ENCODE measurements around the gene KRT2. TPM values are rescaled to one million over a fixed set of nuclear protein-coding genes. Genes with fewer than 3 reads are reported as not detected.

Gene KRT2
- total and polyA plus RNA-seq, 2 donors (not counting 1 experiment from before 2014, with no cell fraction given): 0.04 TPM; not detected in 1

GRCh38 chr12:52648012-52648550, 3.9 kb downstream of the KRT2 start:
- Mint-ChIP-seq H3K27ac (no peak overlapping the region), H3K4me3 (no peak overlapping the region), H3K4me1 (no peaks in the 10 kb centered on the region), H3K9me3 (ENCODE audit: insufficient read depth) (no peaks in the 10 kb centered on the region), H3K27me3 (peaks cover 7% of the 10 kb centered on the region)
- no peaks in the 10 kb centered on the region for H3K4me1 ChIP-seq (ENCODE audit: control insufficient read depth in 2 of 2, insufficient read depth in 2 of 2, low read length in 2 of 2)
- no peak overlapping the region for H2AFZ ChIP-seq (ENCODE audit: insufficient read depth, low read depth, low read length, poor library complexity, severe bottlenecking)
- no peak for TF ChIP-seq EZH2 (IDR thresholded peaks at IDR 0.05; ENCODE audit: borderline replicate concordance, insufficient read depth, low read depth, low read length, poor library complexity, severe bottlenecking)
- POLR2A ChIA-PET: no interaction called here
- no peak overlapping the region for H3K27ac ChIP-seq (ENCODE audit: low read length in 2 of 2)
- H3K79me2 ChIP-seq (ENCODE audit: control insufficient read depth, insufficient read depth, low read length): no peaks in the 10 kb centered on the region
- peaks cover 0 to 3% (median 0%) of the 10 kb centered on the region in 4 experiments for H3K27me3 ChIP-seq (replicated peaks in 1 of 4; ENCODE audit: control extremely low read depth in 1 of 4, control insufficient read depth in 3 of 4, insufficient read depth in 4 of 4, low read length in 3 of 4)
- intact Hi-C loops (cut with micrococcal nuclease): no loop called here
- peaks cover 0 to 9% (median 3%) of the 10 kb centered on the region in 3 donors for H3K9me3 ChIP-seq (ENCODE audit: control extremely low read depth in 1 of 3, control insufficient read depth in 2 of 3, insufficient read depth in 1 of 3, low read length in 2 of 3)
- DNase-seq (no peak), ATAC-seq (ENCODE audit: low read depth) (no peak)
- H3K4me3 ChIP-seq (ENCODE audit: control extremely low read depth in 1 of 5, extremely low read depth in 1 of 5, insufficient read depth in 1 of 5, low read depth in 2 of 5, low read length in 4 of 5): no peak overlapping the region
- 92% methylated on average over 2 of the region's 8 CpGs for WGBS (ENCODE audit: insufficient coverage)
- H3K36me3 ChIP-seq (replicated peaks in 1 of 2; ENCODE audit: control extremely low read depth in 1 of 2, control insufficient read depth in 1 of 2, extremely low read depth in 1 of 2, insufficient read depth in 2 of 2, low read length in 1 of 2): no peaks in the 10 kb centered on the region
- H3K4me2 ChIP-seq (replicated peaks; ENCODE audit: low read depth, low read length, poor library complexity, severe bottlenecking): no peak overlapping the region
- no peaks in the 10 kb centered on the region for H4K20me1 ChIP-seq (ENCODE audit: control insufficient read depth, insufficient read depth, low read length, poor library complexity, severe bottlenecking)
- H3K9ac ChIP-seq (ENCODE audit: low read length): no peak overlapping the region
- CTCF ChIA-PET: no interaction called here

- peaks cover 8% of the 10 kb centered on the region for H3K27me3 Mint-ChIP-seq
Observed at GRCh38 chr12:52647601-52648000, 4.4 kb downstream of the KRT2 start.

More at GRCh38 chr12:52647601-52648000, 4.4 kb downstream of the KRT2 start:
- Histone ChIP-seq H3K79me2 (ENCODE audit: control insufficient read depth, insufficient read depth, low read length) (no peaks in the 10 kb centered on the region), H3K4me1 (ENCODE audit: control insufficient read depth in 2 of 2, insufficient read depth in 2 of 2, low read length in 2 of 2) (no peaks in the 10 kb centered on the region), H3K36me3 (replicated peaks in 1 of 2; ENCODE audit: control extremely low read depth in 1 of 2, control insufficient read depth in 1 of 2, extremely low read depth in 1 of 2, insufficient read depth in 2 of 2, low read length in 1 of 2) (no peaks in the 10 kb centered on the region), H3K9me3 (ENCODE audit: control extremely low read depth in 1 of 3, control insufficient read depth in 2 of 3, insufficient read depth in 1 of 3, low read length in 2 of 3) (peaks cover 0 to 9% (median 3%) of the 10 kb centered on the region in 3 donors), H3K27ac (ENCODE audit: low read length in 2 of 2) (no peak overlapping the region), H4K20me1 (ENCODE audit: control insufficient read depth, insufficient read depth, low read length, poor library complexity, severe bottlenecking) (no peaks in the 10 kb centered on the region), H3K4me2 (replicated peaks; ENCODE audit: low read depth, low read length, poor library complexity, severe bottlenecking) (no peak overlapping the region), H2AFZ (ENCODE audit: insufficient read depth, low read depth, low read length, poor library complexity, severe bottlenecking) (no peak overlapping the region), H3K27me3 (replicated peaks in 1 of 4; ENCODE audit: control extremely low read depth in 1 of 4, control insufficient read depth in 3 of 4, insufficient read depth in 4 of 4, low read length in 3 of 4) (peaks cover 0 to 3% (median 0%) of the 10 kb centered on the region in 4 experiments), H3K4me3 (ENCODE audit: control extremely low read depth in 1 of 5, extremely low read depth in 1 of 5, insufficient read depth in 1 of 5, low read depth in 2 of 5, low read length in 4 of 5) (no peak overlapping the region), H3K9ac (ENCODE audit: low read length) (no peak overlapping the region)
- no peaks in the 10 kb centered on the region for H3K4me1 Mint-ChIP-seq
- TF ChIP-seq EZH2 (IDR thresholded peaks at IDR 0.05; ENCODE audit: borderline replicate concordance, insufficient read depth, low read depth, low read length, poor library complexity, severe bottlenecking) (no peak), CTCF (IDR thresholded peaks at IDR 0.05) (no peak)
- ATAC-seq (ENCODE audit: low read depth) (no peak), DNase-seq (no peak)
- 95% methylated on average over 4 of the region's 9 CpGs for WGBS (ENCODE audit: insufficient coverage)
- no peaks in the 10 kb centered on the region for H3K9me3 Mint-ChIP-seq (ENCODE audit: insufficient read depth)
- POLR2A ChIA-PET: no interaction called here
- no peak overlapping the region for H3K4me3 Mint-ChIP-seq
- intact Hi-C loops (cut with micrococcal nuclease): no loop called here
- CTCF ChIA-PET: no interaction called here
- no peak overlapping the region for H3K27ac Mint-ChIP-seq

Measured in B cell (primary cell).